Gastroesophageal sphincter (tissue), 3 donors: ENCODE data around the gene RPL35A.

Experiments
- CTCF ChIP-seq, 4 experiments: fragments of 200-600 bp in 2 of 4; fragments of 450-650 bp in 2 of 4; sonication (generic) in 1 of 4; IDR thresholded peaks; one replicate each; pipeline ENCODE4 v1.5.1; 2017 to 2019; ENCODE audit warnings: antibody characterized with exemption in 4 of 4, mild to moderate bottlenecking in 2 of 4, moderate library complexity in 2 of 4
- EP300 ChIP-seq: sonication (generic); formaldehyde crosslinking; IDR thresholded peaks from one replicate; pipeline ENCODE4 v1.6.1; 2017; ENCODE audit warnings: antibody characterized with exemption, mild to moderate bottlenecking
- POLR2A ChIP-seq, 2 donors: fragments of 450-650 bp; IDR thresholded peaks; one replicate each; pipeline ENCODE4 v1.6.1; 2017; ENCODE audit warnings: antibody characterized with exemption in 2 of 2, mild to moderate bottlenecking in 2 of 2, moderate library complexity in 1 of 2
- POLR2AphosphoS5 ChIP-seq: sonication (generic); formaldehyde crosslinking; IDR thresholded peaks from one replicate; pipeline ENCODE4 v1.6.1; 2017; ENCODE audit warnings: antibody characterized with exemption

- TF ChIP-seq CTCF (IDR thresholded peaks at IDR 0.05): no peak
- no peak for TF ChIP-seq POLR2A (IDR thresholded peaks at IDR 0.05)
- no peak for TF ChIP-seq POLR2AphosphoS5
- no peak for TF ChIP-seq EP300
Measured at GRCh38 chr3:197950677-197951061, 679 bp downstream of the RPL35A start.
